BLaER1 (cell line): ENCODE data around the gene FKBP15.
"Not testable (repeated sequence)": the region's sequence is repeated elsewhere in the genome, so short reads cannot be mapped to it uniquely, and the experiment has no call there.

Experiments
- H3K27ac ChIP-seq: shearing (Covaris generic); formaldehyde crosslinking; 2 replicates; pipeline ENCODE4 v1.8.1; 2022
- H3K27me3 ChIP-seq: shearing (Covaris generic); formaldehyde crosslinking; 2 replicates; pipeline ENCODE4 v1.8.1; 2022
- H3K36me3 ChIP-seq: shearing (Covaris generic); formaldehyde crosslinking; 2 replicates; pipeline ENCODE4 v1.8.1; 2022
- H3K4me1 ChIP-seq: shearing (Covaris generic); formaldehyde crosslinking; 2 replicates; pipeline ENCODE4 v1.8.1; 2022
- H3K4me2 ChIP-seq: shearing (Covaris generic); formaldehyde crosslinking; 2 replicates; pipeline ENCODE4 v1.8.1; 2022
- H3K4me3 ChIP-seq: shearing (Covaris generic); formaldehyde crosslinking; 2 replicates; pipeline ENCODE4 v1.8.1; 2022
- H3K9ac ChIP-seq: shearing (Covaris generic); formaldehyde crosslinking; 2 replicates; pipeline ENCODE4 v1.8.1; 2022
- H3K9me3 ChIP-seq: shearing (Covaris generic); formaldehyde crosslinking; 2 replicates; pipeline ENCODE4 v1.8.1; 2022
- H4K20me1 ChIP-seq: shearing (Covaris generic); formaldehyde crosslinking; 2 replicates; pipeline ENCODE4 v1.8.1; 2022
- Cebpa-rat ChIP-seq: shearing (Covaris generic); IDR thresholded peaks from 2 replicates; pipeline ENCODE4 v1.8.1; 2022

Gene FKBP15

DNA sequence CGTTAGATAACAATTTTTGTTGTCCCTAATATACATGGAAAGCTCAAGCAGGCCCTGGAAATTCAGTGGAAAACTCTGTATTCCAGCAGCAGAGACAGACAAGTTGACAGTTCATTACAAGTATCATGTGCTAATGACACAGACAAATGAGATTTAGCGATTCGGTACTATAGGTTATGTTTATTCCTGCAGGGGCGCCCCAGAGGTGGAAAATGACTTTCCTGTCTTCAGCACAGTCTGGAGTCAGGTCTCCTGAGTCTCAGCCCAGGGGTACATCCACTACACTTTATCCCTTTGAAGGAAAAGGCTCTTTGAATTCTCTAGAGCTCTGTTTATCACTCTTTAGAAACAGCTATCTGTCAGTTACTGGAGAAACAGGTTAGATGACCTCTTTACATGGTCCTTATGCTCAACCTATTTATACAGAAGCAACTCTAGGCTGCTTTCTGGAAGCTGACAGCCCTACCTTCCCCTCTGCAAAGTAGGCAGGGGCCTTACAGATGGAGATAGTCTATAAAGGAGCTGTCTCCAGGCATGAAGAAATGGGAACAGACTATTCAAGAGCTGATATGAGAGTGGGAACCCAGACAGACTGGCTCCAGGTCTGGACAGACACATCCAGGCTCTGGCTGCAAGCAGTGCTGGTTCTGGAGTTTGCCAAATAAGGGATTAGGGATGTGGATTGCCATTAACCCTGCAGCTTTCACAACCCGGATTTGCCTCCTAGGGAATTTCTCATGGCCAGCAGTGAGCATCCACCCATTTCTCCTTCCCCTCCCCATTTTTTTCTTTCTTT lies 77.4 kb downstream of the FKBP15 start:
- no peak for TF ChIP-seq Cebpa-rat
- H3K4me1 ChIP-seq = no peaks in the 10 kb centered on the region
- H3K4me2 ChIP-seq = no peak overlapping the region
- H3K9ac ChIP-seq = no peak overlapping the region
- no peaks in the 10 kb centered on the region for H3K9me3 ChIP-seq
- no peak overlapping the region for H3K27ac ChIP-seq
- no peaks in the 10 kb centered on the region for H3K36me3 ChIP-seq
- H3K4me3 ChIP-seq = no peak overlapping the region
- no peaks in the 10 kb centered on the region for H4K20me1 ChIP-seq
- no peaks in the 10 kb centered on the region for H3K27me3 ChIP-seq

DNA sequence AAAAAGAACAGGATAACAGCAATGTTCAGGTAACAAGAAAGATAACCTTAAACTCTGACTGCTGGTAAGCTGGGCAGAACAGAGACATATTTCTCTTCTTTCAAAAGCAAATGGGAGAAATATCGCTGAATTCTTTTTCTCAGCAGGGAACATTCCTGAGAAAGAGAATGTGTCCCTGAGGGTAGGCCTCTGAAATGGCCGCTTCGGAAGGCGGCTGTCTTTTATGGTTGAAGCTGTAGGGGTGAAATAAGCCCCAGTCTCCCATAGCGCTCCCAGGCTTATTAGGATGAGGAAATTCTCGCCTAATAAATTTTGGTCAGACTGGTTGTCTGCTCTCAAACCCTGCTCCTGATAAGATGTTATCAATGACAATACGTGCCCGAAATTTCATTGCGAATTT lies 80.2 kb downstream of the FKBP15 start:
- H3K4me3 ChIP-seq, H3K9me3 ChIP-seq, H3K4me2 ChIP-seq, H4K20me1 ChIP-seq, H3K27ac ChIP-seq, H3K4me1 ChIP-seq, H3K27me3 ChIP-seq, H3K9ac ChIP-seq, H3K36me3 ChIP-seq: not testable (repeated sequence)

DNA sequence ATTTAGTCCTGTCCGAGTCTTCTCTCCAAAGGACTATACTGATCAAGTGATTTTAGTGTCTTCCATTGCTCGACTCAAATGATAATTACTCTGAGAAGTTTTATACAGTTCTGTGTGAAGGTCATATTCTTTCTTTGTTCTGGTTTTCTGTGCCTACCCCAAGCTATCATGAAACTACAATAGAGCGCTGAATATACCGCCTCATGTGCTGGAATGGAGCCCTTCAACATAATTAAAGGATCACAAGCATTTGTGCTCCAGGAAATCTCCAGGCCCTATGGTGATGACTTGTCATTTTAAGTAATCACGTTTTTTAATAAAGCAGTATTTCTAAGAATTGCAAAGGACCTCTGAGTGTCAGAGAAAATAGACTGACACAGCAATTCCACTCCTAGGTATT lies 81.1 kb downstream of the FKBP15 start:
- Histone ChIP-seq H3K9ac (no peak overlapping the region), H3K36me3 (no peaks in the 10 kb centered on the region), H3K4me2 (no peak overlapping the region), H3K4me1 (no peaks in the 10 kb centered on the region), H3K4me3 (no peak overlapping the region), H3K27me3 (no peaks in the 10 kb centered on the region), H3K9me3 (no peaks in the 10 kb centered on the region), H3K27ac (no peak overlapping the region), H4K20me1 (no peaks in the 10 kb centered on the region)
- TF ChIP-seq Cebpa-rat = no peak

DNA sequence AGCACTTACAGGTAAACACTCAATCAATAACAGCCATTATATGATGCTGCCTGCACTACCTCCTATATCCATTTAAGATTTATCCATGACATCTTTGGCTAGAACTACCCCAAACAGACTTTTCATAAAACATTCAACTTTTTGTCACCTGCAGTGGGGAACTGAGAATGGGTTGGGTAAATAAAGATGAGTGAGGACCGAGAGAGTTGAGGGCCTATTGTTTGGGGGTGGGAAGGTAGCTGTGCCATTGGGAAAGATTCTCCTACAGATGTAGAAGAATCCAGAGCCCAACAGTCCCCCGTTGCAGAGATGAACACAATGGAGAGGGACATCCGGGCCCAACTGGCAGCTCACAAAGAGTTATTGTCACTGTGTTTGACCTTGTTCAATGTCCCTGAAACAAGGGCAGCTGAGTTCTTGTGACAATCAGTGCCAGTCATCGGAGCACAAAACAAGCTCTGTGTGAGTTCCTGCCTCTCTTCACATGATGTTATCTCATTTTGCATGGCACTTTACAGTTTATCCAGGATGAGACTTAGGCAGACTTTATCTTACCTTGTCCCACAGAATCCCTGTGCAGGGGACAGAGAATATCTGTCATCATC lies 81.8 kb downstream of the FKBP15 start:
- Histone ChIP-seq H3K4me2 (no peak overlapping the region), H3K36me3 (no peaks in the 10 kb centered on the region), H4K20me1 (no peaks in the 10 kb centered on the region), H3K4me1 (no peaks in the 10 kb centered on the region), H3K9ac (no peak overlapping the region), H3K27ac (no peak overlapping the region), H3K4me3 (no peak overlapping the region), H3K27me3 (no peaks in the 10 kb centered on the region), H3K9me3 (no peaks in the 10 kb centered on the region)
- no peak for TF ChIP-seq Cebpa-rat

DNA sequence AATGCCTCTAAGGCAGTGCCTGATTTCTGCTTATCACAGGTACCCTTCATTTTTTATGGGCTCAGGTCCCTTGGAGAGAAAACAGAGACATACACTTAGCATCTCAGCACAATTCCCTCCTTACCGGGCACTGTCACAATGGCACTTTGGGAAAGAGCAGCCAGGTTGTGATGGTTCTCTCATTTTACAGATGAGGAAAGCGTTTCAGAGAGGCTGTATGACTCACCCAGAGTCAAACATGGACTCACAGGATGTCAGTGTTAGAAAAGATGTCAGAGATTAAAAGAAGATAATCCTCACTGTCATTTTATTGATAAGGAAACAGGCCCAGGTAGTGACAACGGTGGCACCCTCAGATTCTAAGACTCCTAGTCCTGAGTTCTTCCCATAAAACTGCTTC lies 82.3 kb downstream of the FKBP15 start:
- Histone ChIP-seq H4K20me1 (no peaks in the 10 kb centered on the region), H3K9me3 (no peaks in the 10 kb centered on the region), H3K36me3 (no peaks in the 10 kb centered on the region), H3K4me2 (no peak overlapping the region), H3K9ac (no peak overlapping the region), H3K4me1 (no peaks in the 10 kb centered on the region), H3K27me3 (no peaks in the 10 kb centered on the region), H3K27ac (no peak overlapping the region), H3K4me3 (no peak overlapping the region)
- TF ChIP-seq Cebpa-rat = no peak

DNA sequence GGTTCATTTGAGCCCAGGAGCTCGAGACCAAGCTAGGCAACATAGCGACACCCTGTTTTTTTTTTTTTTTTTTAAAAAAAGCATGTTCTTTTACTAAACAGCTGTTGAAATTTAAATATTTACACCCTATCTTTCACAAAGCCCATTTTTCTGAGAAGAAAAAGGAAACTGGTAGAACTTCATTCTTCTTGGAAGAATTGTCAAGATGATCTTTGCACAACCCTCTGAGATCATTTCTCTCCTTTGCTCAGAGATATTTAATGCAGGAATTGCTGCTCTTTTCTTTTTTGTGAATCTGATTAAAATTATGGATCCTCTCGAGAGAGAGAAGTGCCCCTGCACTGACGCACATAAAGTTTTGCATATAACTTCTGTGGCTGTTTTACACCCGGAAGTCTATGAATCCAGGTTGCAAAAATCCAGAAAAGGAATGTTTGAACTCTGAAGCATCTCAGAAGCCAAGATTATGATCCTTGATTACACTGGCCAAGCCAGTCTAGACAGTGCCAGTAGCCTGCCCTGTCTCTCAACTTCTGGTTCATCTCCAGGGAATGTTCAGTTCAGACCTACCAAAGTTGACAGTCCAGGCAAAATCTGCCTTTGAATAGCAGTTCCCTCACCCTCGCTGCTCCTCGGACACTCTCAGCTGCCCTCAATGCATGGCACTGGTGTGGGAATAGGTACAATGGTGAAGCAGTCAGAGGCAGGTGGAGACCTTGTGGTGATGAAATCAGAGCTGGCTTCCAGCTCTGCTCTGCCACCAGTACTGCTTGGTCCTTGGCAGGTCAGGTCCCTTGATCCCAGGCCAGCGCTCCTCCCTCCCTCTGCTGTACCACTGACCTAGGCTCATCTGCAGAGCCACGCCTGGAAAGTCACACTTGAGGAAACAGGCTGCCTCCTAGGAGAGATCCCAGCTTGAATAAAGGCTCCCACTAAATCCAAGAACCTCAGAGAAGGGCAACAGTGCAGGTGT lies 83.6 kb downstream of the FKBP15 start:
- Histone ChIP-seq H3K27me3 (no peaks in the 10 kb centered on the region), H3K27ac (no peak overlapping the region), H3K4me3 (no peak overlapping the region), H3K9me3 (no peaks in the 10 kb centered on the region), H3K4me2 (no peak overlapping the region), H3K9ac (no peak overlapping the region), H4K20me1 (no peaks in the 10 kb centered on the region), H3K36me3 (no peaks in the 10 kb centered on the region), H3K4me1 (no peaks in the 10 kb centered on the region)
- no peak for TF ChIP-seq Cebpa-rat

DNA sequence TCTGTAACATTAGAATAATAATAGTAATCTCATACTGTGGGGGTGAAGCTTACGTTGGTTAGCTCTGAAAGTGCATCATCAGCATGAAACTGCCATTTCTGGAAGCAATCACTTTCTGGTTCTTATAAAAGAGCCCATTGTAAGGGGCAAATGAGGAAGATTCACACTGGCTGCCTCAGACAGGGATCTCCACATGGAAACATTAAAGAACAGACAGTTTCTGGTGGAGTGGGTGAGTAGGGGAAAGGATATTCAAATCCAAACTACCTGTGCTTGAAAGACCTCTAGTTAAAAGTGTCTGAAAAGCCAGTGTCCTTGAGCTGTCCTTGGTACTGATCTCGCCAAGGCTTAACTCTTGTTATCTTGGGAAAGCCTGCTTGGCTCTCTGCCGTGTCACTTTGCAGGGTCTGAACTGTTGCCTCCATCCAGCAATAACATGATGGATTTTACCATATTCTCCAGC lies 89.4 kb downstream of the FKBP15 start:
- Histone ChIP-seq H3K4me1 (0 out of 2 replicates have a peak, but pooled peaks cover 5% of the 10 kb centered on the region), H3K4me2 (no peak overlapping the region)

DNA sequence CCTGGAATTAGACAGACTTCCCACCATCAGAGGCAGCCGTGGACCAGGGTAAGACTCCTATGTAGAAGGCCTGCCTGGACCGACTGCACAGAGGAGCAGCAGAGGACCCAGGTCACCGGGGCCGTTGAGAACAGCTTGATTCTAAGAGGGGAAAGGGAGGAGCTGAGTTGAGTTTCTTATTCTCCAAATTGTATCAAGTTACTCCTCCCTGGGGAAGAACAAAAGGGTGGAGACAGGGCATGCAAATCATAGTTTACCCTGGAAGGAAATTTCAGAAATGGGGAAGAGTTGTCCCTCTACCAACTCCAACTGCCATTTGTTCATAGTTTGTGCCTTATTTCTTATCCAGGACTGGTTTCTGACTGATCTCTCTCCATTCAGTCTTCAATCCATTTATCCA lies 91.2 kb downstream of the FKBP15 start:
- H3K27ac ChIP-seq = no peak overlapping the region
- no peak for TF ChIP-seq Cebpa-rat
- 0 out of 2 replicates have a peak, but pooled peaks cover 5% of the 10 kb centered on the region for H3K4me1 ChIP-seq
- H3K27me3 ChIP-seq = no peaks in the 10 kb centered on the region
- no peak overlapping the region for H3K4me2 ChIP-seq
- no peaks in the 10 kb centered on the region for H4K20me1 ChIP-seq
- H3K9me3 ChIP-seq = no peaks in the 10 kb centered on the region
- no peak overlapping the region for H3K4me3 ChIP-seq
- H3K36me3 ChIP-seq = no peaks in the 10 kb centered on the region
- H3K9ac ChIP-seq = no peak overlapping the region

More for the DNA sequence above, 89.4 kb downstream of the FKBP15 start:
- no peak for TF ChIP-seq Cebpa-rat
- H3K9me3 ChIP-seq = no peaks in the 10 kb centered on the region
- no peaks in the 10 kb centered on the region for H4K20me1 ChIP-seq
- no peak overlapping the region for H3K4me3 ChIP-seq
- no peak overlapping the region for H3K27ac ChIP-seq
- H3K9ac ChIP-seq = no peak overlapping the region
- no peaks in the 10 kb centered on the region for H3K27me3 ChIP-seq
- H3K36me3 ChIP-seq = no peaks in the 10 kb centered on the region

DNA sequence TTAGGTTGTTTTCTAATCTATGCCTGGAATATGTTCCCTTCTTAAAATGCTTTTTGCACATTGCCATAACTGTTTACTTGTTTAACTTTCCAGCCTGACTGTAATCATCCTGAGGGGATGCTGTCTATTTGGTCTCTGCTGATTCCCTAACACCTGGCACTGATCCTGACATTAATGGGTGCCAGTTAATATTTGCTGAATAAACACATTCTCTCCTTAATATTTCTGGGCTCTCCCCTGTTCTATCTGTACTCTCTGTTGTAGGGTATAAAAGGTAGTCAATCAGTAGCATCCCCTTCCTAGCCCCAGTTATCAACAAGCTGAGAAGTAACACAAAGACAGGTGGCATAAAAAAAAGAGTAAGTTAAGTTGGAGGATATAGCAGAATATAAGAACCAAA lies 91.6 kb downstream of the FKBP15 start:
- TF ChIP-seq Cebpa-rat = no peak
- no peaks in the 10 kb centered on the region for H3K36me3 ChIP-seq
- H3K4me1 ChIP-seq = 0 out of 2 replicates have a peak, but pooled peaks cover 5% of the 10 kb centered on the region
- no peaks in the 10 kb centered on the region for H3K9me3 ChIP-seq
- H3K27me3 ChIP-seq = no peaks in the 10 kb centered on the region
- H4K20me1 ChIP-seq = no peaks in the 10 kb centered on the region
- H3K4me2 ChIP-seq = no peak overlapping the region
- no peak overlapping the region for H3K9ac ChIP-seq
- H3K27ac ChIP-seq = no peak overlapping the region
- H3K4me3 ChIP-seq = no peak overlapping the region
